HepG2 (cell line): ENCODE data around the gene CENPP. TPM values are rescaled to one million over a fixed set of nuclear protein-coding genes. Genes with fewer than 3 reads are reported as not detected.

ENCODE experiments used
- ATAC-seq: fragments of 200-7000 bp; cut with Tn5 transposase; 3 replicates; pipeline ENCODE4 v1.9.1; 2020; ENCODE audit warnings: mild to moderate bottlenecking, moderate library complexity
- BruUV-seq: library from RNA; stranded (reverse); fragments of 400-500 nt; replicated peaks from 2 replicates; lab custom pipeline; 2021; lab: Mats Ljungman, UMichigan
- CTCF ChIA-PET: fragments of 300-600 bp; formaldehyde crosslinking; extraction: SDS; loops from one replicate; lab custom pipeline; 2021; ENCODE audit warnings: low total read pairs, inconsistent platforms, low intra/inter-chr PET ratio; lab: Yijun Ruan, JAX
- POLR2A ChIA-PET: fragments of 350-600 bp; sonication (Branson Sonifier 250); formaldehyde crosslinking; loops from one replicate; lab custom pipeline; 2020; ENCODE audit warnings: antibody characterized with exemption, inconsistent platforms; lab: Yijun Ruan, JAX
- DNase-seq: peaks from one replicate; pipeline ENCODE4 v3.0.0-alpha.2; 2015; ENCODE audit warnings: low spot score
- FAIRE-seq: peaks from 3 replicates; lab custom pipeline; 2011; peaks lifted over from hg19 to GRCh38; lab: Jason Lieb, UNC
- H2AFZ ChIP-seq: one replicate; pipeline ENCODE4 v1.6.1; 2011; ENCODE audit warnings: low read length, inconsistent platforms
- H3K27ac ChIP-seq: fragments of 300-600 bp; 3 replicates; pipeline ENCODE4 v1.8.0; 2011; ENCODE audit warnings: mixed run types, mild to moderate bottlenecking, mixed read lengths, low read length, inconsistent platforms; ENCODE audit not compliant: insufficient read depth; ENCODE audit errors: extremely low read length
- H3K27me3 ChIP-seq, 2 experiments: fragments of 200-600 bp in 1 of 2; 2 replicates in 1 of 2; 3 replicates in 1 of 2; pipeline versions ENCODE4 v1.6.0 to v1.8.0; 2011; ENCODE audit warnings: low read length in 2 of 2, mild to moderate bottlenecking in 2 of 2, moderate library complexity in 2 of 2, inconsistent platforms in 1 of 2; ENCODE audit not compliant: insufficient read depth in 2 of 2, control insufficient read depth in 1 of 2
- H3K36me3 ChIP-seq, 2 experiments: fragments of 200-600 bp in 1 of 2; replicated peaks in 1 of 2; 2 replicates in 1 of 2; 3 replicates in 1 of 2; pipeline versions ENCODE4 v1.5.1 to v1.8.0; 2011; ENCODE audit warnings: low read length in 2 of 2, inconsistent platforms in 1 of 2; ENCODE audit not compliant: insufficient read depth in 2 of 2, control insufficient read depth in 1 of 2
- H3K4me1 ChIP-seq: 2 replicates; pipeline ENCODE4 v1.5.1; 2012; ENCODE audit warnings: low read length, inconsistent platforms; ENCODE audit not compliant: insufficient read depth
- H3K4me2 ChIP-seq: 2 replicates; pipeline ENCODE4 v1.6.0; 2011; ENCODE audit warnings: low read depth, low read length, inconsistent platforms
- H3K4me3 ChIP-seq, 3 experiments: fragments of 200-600 bp in 1 of 3; sonication (generic), shearing (Covaris generic) in 1 of 3; replicated peaks in 1 of 3; 2 replicates each; pipeline ENCODE4 v1.5.1; 2011 to 2016; ENCODE audit warnings: low read length in 3 of 3, inconsistent platforms in 2 of 3, low read depth in 2 of 3, mild to moderate bottlenecking in 2 of 3, control low read depth in 1 of 3, mixed read lengths in 1 of 3; ENCODE audit not compliant: insufficient read depth in 1 of 3
- H3K79me2 ChIP-seq: one replicate; pipeline ENCODE4 v1.6.1; 2011; ENCODE audit warnings: low read length, inconsistent platforms; ENCODE audit not compliant: insufficient read depth
- H3K9ac ChIP-seq: 2 replicates; pipeline ENCODE4 v1.6.0; 2011; ENCODE audit warnings: mild to moderate bottlenecking, low read depth, low read length, inconsistent platforms; ENCODE audit not compliant: insufficient read depth
- H3K9me3 ChIP-seq: 2 replicates; pipeline ENCODE4 v1.5.1; 2012; ENCODE audit warnings: mild to moderate bottlenecking, low read length
- H4K20me1 ChIP-seq: 2 replicates; pipeline ENCODE4 v1.6.0; 2011; ENCODE audit warnings: inconsistent platforms, mild to moderate bottlenecking, low read length, moderate library complexity; ENCODE audit not compliant: insufficient read depth
- NFYB ChIP-seq: sonication (generic); formaldehyde crosslinking; IDR thresholded peaks from 2 replicates; pipeline ENCODE4 v1.4.0; 2020; ENCODE audit warnings: missing genetic modification reagents
- TARDBP ChIP-seq: sonication (generic); formaldehyde crosslinking; IDR thresholded peaks from 2 replicates; pipeline ENCODE4 v1.8.0; 2022; ENCODE audit warnings: mild to moderate bottlenecking, missing genetic modification reagents
- ZNF160 ChIP-seq: sonication (generic); formaldehyde crosslinking; IDR thresholded peaks from 2 replicates; pipeline ENCODE4 v1.8.0; 2022; ENCODE audit warnings: mild to moderate bottlenecking, inconsistent platforms, missing genetic modification reagents
- ZNF256 ChIP-seq: sonication (generic); formaldehyde crosslinking; conservative IDR thresholded peaks from 2 replicates; pipeline ENCODE4 v1.4.0; 2020; ENCODE audit warnings: missing genetic modification reagents
- WGBS: methylation state at CpG from one replicate; pipeline ENCODE4 v1.1.6; 2017; ENCODE audit warnings: low lambda C conversion rate; 5-methylcytosine and 5-hydroxymethylcytosine counted together
- in situ Hi-C: cut with HindIII; loops from 2 replicates; pipeline ENCODE4 v1.10.0; 2017; ENCODE audit warnings: low pct_unique_long_range_greater_than_20kb; ENCODE audit not compliant: extremely low pct_ligation_motif_present
- intact Hi-C: fragments of 100-400 bp; cut with micrococcal nuclease; formaldehyde crosslinking; loops from one replicate; pipeline ENCODE4 v1.10.0; 2022; ENCODE audit not compliant: unreplicated experiment
- polyA plus RNA-seq, 8 experiments: library from polyadenylated mRNA; depleted of rRNA in 3 of 8; stranded (reverse) in 7 of 8; unstranded in 1 of 8; fragments of >200 nt; fragmentation: Illumina TruSeq in 4 of 8; extraction: Trizol in 4 of 8; gene quantifications; 2 replicates each; pipeline versions ENCODE4 v1.2.1 to v1.2.3, GENCODE V29; 2011 to 2016; ENCODE audit warnings: low read depth in 4 of 8, missing spikeins in 1 of 8, mixed read lengths in 1 of 8; ENCODE audit not compliant: insufficient read depth in 1 of 8
- total RNA-seq, 5 experiments: library from RNA; depleted of rRNA; stranded (reverse); fragments of >200 nt; fragmentation: Illumina TruSeq; extraction: Trizol; gene quantifications; 2 replicates each; pipeline ENCODE4 v1.2.3, GENCODE V29; 2016; ENCODE audit warnings: low read depth in 1 of 5
- TF ChIP-seq, protein P1 (sequence below): sonication (generic); formaldehyde crosslinking; conservative IDR thresholded peaks from 2 replicates; pipeline ENCODE4 v1.4.0; 2020; ENCODE audit warnings: mild to moderate bottlenecking, missing genetic modification reagents, moderate library complexity
- TF ChIP-seq, protein P2 (sequence below): sonication (generic); formaldehyde crosslinking; IDR thresholded peaks from 2 replicates; pipeline ENCODE4 v1.4.0; 2020; ENCODE audit warnings: missing genetic modification reagents

The CENPP gene
- total and polyA plus RNA-seq, 2 of the 13 experiments (the other 11 are each of a cell fraction or from before 2014, with no cell fraction given): 2.0 to 11.4 TPM

DNA sequence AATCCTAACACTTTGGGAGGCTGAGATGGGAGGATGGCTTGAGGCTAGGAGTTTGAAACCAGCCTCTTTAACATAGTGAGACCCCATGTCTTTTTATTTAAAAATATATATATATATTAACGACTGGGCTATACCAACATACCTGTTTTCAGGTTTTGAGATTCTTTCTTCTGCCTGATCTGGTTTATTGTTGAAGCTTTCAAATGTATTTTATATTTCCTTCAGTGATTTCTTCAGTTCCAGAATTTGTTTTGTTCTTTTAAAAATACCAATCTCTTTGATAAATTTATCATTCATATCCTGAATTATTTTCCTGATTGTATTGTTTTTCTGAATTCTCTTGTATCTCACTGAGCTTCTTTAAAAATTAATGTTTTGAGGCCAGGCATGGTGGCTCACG lies 47.4 kb downstream of the CENPP start:
- no peaks in the 10 kb centered on the region for H3K27me3 ChIP-seq
- DNase-seq (no peak), FAIRE-seq (no peak), ATAC-seq (no peak)
- no peaks in the 10 kb centered on the region for H3K36me3 ChIP-seq
- intact Hi-C loops: no loop called here
- H3K4me3 ChIP-seq: no peak overlapping the region
- H3K4me2 ChIP-seq: no peak overlapping the region
- H3K9ac ChIP-seq: no peak overlapping the region
- no TSS peak for BruUV-seq
- TF ChIP-seq ZNF160 (peak; percentile 74; the same call in 1 of the 2 replicates), ZNF256 (CRISPR knock-in tag) (no peak)
- TF ChIP-seq, all 625 proteins: peak for 1
- Histone ChIP-seq H4K20me1 (no peaks in the 10 kb centered on the region), H3K27ac (no peak overlapping the region), H3K4me1 (no peaks in the 10 kb centered on the region), H3K9me3 (peaks cover 6% of the 10 kb centered on the region; the same call in 1 of the 2 replicates), H2AFZ (no peak overlapping the region), H3K79me2 (no peaks in the 10 kb centered on the region)
- ChIA-PET CTCF (no interaction called here), POLR2A (no interaction called here)
- 94% methylated on average over 2 of the region's 2 CpGs for WGBS
- in situ Hi-C loops: no loop called here

DNA sequence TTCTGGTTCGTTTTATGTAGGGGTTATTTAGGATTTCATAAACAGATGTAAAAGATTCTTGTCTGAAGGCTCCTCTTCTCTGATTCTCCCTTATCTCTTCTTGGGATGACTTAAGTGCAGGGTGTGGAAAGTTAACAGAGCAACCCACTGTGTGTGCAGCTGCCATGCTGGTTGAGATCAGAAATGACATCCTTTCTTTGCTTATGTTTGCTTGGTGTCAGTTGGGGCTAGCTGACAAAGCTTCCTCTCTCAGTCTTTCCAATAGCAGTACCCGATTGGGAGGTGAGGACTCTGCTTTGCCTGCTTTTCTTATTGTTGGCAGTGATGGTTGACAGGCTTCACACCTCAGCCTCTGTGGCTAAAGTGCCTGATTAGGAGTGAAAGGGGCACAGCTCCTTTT lies 52.1 kb downstream of the CENPP start:
- Histone ChIP-seq H3K4me3 (no peak overlapping the region), H3K27ac (no peak overlapping the region), H3K4me1 (peaks cover 7% of the 10 kb centered on the region), H2AFZ (no peak overlapping the region), H3K4me2 (no peak overlapping the region), H3K9ac (no peak overlapping the region), H3K36me3 (no peaks in the 10 kb centered on the region), H3K79me2 (no peaks in the 10 kb centered on the region), H3K27me3 (no peaks in the 10 kb centered on the region), H4K20me1 (no peaks in the 10 kb centered on the region), H3K9me3 (peaks cover under 1% of the 10 kb centered on the region; the same call in 1 of the 2 replicates)
- ATAC-seq (no peak), FAIRE-seq (no peak), DNase-seq (no peak)
- ChIA-PET POLR2A (no interaction called here), CTCF (no interaction called here)
- in situ Hi-C loops: no loop called here
- WGBS: 81% methylated on average over 2 of the region's 2 CpGs
- no TSS peak for BruUV-seq
- intact Hi-C loops: no loop called here
- TF ChIP-seq, protein P1, sequence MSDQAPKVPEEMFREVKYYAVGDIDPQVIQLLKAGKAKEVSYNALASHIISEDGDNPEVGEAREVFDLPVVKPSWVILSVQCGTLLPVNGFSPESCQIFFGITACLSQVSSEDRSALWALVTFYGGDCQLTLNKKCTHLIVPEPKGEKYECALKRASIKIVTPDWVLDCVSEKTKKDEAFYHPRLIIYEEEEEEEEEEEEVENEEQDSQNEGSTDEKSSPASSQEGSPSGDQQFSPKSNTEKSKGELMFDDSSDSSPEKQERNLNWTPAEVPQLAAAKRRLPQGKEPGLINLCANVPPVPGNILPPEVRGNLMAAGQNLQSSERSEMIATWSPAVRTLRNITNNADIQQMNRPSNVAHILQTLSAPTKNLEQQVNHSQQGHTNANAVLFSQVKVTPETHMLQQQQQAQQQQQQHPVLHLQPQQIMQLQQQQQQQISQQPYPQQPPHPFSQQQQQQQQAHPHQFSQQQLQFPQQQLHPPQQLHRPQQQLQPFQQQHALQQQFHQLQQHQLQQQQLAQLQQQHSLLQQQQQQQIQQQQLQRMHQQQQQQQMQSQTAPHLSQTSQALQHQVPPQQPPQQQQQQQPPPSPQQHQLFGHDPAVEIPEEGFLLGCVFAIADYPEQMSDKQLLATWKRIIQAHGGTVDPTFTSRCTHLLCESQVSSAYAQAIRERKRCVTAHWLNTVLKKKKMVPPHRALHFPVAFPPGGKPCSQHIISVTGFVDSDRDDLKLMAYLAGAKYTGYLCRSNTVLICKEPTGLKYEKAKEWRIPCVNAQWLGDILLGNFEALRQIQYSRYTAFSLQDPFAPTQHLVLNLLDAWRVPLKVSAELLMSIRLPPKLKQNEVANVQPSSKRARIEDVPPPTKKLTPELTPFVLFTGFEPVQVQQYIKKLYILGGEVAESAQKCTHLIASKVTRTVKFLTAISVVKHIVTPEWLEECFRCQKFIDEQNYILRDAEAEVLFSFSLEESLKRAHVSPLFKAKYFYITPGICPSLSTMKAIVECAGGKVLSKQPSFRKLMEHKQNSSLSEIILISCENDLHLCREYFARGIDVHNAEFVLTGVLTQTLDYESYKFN: no peak
- TF ChIP-seq TARDBP (CRISPR knock-in tag) (no peak), NFYB (CRISPR knock-in tag) (no peak), ZNF256 (CRISPR knock-in tag) (no peak)
- TF ChIP-seq, protein P2, sequence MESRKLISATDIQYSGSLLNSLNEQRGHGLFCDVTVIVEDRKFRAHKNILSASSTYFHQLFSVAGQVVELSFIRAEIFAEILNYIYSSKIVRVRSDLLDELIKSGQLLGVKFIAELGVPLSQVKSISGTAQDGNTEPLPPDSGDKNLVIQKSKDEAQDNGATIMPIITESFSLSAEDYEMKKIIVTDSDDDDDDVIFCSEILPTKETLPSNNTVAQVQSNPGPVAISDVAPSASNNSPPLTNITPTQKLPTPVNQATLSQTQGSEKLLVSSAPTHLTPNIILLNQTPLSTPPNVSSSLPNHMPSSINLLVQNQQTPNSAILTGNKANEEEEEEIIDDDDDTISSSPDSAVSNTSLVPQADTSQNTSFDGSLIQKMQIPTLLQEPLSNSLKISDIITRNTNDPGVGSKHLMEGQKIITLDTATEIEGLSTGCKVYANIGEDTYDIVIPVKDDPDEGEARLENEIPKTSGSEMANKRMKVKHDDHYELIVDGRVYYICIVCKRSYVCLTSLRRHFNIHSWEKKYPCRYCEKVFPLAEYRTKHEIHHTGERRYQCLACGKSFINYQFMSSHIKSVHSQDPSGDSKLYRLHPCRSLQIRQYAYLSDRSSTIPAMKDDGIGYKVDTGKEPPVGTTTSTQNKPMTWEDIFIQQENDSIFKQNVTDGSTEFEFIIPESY (CRISPR knock-in tag): no peak
- TF ChIP-seq, all 625 proteins: peak for 0
